HuH-7 (cell line): ENCODE results near the gene SLC25A26.

ENCODE experiments used
- DNase-seq: peaks from one replicate; pipeline ENCODE4 v3.0.0; 2011; ENCODE audit warnings: low spot score

The SLC25A26 gene

DNA sequence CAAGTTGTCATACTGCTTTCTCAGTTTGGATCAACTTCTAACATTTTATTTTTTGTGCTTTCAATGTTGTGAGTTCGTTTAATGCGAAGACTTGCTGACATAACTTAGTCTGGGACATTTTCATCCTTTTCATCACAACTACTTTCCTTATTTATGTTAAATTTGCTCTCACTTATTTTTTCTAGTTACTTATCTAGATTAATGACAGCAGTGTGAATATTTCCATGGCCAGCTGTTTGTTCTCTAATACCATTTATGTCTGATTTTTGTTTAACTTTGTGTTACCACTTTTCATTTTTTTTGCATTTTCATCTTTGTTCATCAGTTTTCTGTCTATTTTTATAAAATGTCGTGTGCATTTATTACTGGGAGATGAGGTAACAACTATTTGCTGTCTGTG is 6.2 kb downstream of the SLC25A26 start:
- no peak for DNase-seq

DNA sequence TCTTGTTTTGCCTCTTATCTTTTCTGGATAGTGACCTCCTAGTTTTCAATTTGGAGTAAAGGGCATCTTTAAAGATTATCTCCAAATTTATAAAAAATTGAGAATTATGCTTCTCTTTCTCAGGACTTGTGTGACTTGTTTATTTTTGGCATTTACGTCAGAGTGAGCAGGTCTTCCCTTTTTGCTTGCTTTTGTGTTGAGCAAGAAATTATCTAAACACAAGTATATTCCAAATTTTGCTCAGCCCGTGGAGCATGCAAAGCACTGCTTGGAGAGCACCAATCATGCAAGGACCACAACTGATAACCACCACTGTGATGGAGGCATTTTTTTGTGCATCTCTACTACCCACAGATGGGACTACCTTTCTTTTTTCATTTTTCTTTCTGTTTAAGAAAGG is 7.1 kb downstream of the SLC25A26 start:
- no peak for DNase-seq

DNA sequence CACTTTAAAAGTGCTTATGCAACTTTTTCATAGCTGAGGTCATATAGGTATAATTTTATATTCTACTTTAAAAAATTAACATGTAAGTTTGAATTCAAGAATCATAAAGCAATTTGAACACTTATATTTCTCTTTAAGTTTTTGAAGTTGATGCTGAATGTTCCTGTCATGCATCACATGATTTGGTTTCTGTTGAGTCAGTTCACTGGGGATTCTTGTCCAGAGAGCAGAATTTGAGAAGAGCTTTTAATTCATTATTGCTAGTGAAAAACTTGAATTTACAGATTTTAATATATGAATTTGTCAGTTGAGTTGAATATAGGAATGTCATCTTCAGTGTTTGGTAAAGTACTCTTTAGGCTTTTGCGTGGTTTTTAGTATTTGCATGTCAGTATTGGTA is 7.9 kb downstream of the SLC25A26 start:
- no peak for DNase-seq

DNA sequence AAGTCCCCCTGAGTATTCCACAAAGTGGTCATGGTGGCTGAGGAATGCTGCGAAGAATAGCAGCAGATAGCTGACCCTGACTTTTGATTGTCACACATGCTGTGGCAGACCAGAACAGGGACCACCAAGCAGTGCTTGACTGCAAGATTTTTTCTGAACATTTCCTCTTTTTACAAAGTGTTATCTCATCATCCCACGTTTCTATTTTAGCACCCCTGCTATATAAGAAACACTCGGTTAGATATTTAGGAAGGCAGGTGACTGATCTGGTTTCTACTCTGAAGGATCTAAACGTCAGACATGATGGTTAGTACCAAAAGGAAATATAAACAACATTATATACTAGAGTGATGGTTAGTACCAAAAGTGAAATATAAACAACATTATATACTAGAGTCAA is 9.1 kb downstream of the SLC25A26 start:
- no peak for DNase-seq

DNA sequence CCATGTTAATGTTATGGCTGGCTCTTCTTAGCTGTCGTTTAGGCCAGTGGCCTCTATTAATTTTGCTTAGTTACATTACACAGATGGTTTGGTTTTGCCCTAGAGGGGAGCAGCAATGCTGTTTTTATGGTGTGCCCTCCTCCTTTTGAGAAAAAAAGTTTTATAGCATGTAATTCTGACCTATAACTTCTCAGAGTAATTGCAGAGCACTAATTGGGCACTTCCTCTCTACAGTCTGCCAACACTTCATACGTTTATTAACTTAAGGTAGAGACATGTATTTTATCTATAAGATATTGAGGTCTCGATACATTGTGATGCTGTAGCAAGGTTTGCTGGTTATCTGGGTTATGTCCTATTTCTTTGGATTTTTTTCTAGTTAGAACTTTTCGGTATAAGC is 12.2 kb downstream of the SLC25A26 start:
- no peak for DNase-seq

DNA sequence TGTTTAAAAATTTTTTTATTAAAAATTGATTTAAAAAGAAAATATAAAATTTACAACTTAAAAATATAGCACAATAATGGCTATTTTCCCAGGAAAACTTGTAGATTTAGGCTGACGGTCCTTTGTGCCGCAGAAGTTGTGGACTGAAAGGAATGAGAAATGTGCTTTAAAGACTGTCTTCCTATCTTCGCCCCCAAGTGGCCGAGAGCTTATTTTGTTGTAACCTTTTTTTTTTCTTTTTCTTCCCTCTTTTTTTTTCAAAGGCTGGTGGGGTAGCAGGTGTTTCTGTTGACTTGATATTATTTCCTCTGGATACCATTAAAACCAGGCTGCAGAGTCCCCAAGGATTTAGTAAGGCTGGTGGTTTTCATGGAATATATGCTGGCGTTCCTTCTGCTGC is 15.5 kb downstream of the SLC25A26 start:
- DNase-seq: no peak

DNA sequence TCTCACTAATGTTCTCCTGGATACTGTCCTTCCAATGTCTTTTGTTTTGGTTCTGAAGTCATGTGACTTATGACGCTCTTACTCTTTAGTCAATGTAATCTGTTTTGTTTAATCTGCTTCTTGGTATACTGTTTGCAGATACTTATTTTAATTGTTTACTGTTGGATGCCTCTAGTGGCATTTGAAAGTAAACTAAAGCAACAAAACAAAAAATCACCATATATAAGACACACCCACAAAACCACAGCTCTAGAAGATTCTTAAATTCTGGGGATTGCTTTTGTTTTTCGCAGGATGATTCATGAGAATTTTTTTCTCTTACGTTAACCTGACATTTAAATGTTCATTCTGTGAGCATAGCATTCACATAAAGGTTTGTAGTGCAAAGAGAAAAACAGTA is 16.8 kb downstream of the SLC25A26 start:
- DNase-seq: no peak

DNA sequence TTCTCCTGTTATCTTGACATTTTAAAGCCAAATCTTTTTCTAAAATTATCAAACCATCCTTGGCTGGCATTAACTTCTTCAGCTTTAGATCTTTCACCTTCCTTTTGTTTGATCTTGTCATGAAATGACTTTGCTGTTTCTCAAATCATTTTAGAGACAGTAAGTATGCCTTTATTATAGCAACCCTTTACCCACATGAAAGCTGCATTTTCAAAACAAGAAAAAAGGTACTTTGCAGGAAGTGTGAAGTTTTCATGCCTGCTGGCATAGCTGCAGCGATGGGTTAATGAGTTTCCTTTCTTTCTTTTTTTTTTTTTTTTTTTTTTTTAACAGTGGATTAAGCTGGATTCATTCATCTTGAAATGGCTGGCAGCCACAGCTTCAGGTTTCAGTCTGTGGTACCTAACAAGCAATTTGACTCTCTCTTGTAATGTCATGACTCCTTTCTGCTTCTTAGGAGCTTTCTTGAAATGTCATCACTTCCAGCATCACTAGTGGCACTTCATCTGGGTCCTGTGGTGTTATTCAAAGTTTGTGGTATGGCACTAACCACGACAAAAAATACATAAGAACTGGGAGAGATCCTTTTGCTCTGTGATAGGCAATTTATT is 18.8 kb downstream of the SLC25A26 start:
- DNase-seq: no peak

DNA sequence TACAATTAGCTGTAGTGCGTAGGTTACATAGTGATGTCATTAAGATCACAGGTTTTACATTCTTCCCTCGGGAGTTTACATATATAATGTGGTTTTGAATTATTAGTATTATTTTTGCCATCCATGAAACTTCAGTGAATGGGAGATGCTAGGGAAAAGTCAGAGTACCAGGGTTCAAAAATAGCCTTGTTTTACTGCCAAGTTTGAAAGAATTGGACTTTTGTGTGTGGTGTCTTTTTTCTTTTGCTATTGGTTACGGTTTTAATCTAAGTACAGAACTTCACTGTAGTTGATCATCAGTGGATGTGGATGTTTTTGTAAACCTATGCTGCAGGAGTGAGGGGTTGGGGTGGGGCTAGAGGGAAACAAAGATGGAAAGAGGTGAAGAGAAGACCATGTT is 20.7 kb downstream of the SLC25A26 start:
- no peak for DNase-seq

DNA sequence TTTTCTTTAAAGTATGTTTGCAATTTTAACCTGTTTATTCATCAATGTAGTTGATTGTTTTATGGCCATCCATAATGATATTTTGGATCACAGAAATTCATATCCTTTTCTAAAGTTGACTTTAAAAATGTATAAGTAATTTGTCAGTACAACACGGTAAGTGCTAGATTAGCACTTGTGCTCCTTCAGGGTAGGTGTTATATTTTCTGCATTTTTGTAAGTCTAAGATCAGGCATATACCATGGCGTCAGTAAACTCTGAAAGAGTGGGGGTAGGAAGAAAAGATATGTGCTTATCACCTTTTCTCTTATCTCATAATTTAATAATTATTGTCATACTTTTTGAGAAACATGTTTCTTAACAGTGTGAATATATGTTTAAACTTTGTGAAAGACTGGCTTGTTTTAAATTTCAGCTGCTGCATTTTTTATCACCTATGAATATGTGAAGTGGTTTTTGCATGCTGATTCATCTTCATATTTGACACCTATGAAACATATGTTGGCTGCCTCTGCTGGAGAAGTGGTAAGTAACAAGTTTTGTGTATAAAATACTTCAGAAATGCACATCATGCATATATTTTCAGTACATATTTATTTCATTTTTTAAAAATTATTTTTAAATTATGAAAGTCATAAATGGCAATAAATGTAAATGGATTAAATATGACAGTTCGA is 22.1 kb downstream of the SLC25A26 start:
- DNase-seq: no peak

DNA sequence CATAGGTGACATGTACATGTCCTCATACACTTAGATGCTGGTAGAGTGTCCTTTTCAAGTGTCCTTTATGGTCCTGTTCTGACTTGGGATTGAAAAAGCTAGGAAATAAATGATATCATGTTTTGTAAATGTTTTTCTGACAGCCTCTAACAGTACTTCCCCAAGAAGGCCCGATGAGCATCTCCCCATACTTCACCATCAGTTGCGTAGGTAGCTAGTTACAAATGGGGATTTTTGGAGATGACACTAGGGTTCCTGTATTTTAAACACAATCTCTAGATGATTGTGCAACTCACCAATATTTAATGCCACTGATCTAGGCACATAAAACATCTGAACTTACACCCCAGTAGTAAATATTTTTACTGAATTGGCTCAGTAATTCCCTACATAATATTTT is 27.8 kb downstream of the SLC25A26 start:
- no peak for DNase-seq

DNA sequence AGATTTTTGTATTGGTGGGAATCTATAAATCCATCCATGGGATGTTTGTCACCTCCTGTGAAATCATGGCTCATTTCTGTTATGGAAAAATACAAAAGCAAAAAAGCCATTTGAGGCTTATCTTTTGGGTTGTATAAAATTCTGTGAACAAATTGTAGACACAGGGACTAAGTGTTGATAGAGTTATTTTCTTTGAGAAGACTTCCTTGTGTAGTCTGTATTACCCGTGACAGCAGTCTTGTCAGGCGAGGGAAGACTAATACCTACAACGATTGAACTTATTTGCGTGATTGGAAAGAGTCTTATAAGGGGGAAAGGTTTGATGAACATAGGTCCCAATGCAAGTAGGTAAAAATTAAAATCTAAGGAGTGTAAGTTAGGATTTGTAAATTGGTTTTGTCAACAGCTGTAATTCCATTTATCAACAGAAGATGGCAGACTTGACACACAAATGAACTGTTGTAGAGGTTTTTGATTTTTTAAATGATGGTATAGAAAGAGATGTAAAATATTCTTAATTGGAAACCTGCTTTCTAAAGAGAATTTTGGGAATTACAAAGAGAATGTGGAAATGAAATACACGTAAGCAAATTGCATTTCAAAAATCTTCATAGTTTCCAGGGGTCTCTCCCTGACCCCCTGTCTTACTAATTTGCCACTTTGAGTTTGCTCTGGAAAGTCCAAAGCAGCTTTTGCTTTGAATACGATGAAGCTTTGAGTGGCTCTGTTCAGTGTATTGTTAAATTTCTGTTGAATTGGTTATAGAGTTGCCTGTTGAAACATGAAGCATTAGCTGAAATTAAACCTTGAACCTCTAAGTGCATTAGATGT is 33.2 kb downstream of the SLC25A26 start:
- no peak for DNase-seq

DNA sequence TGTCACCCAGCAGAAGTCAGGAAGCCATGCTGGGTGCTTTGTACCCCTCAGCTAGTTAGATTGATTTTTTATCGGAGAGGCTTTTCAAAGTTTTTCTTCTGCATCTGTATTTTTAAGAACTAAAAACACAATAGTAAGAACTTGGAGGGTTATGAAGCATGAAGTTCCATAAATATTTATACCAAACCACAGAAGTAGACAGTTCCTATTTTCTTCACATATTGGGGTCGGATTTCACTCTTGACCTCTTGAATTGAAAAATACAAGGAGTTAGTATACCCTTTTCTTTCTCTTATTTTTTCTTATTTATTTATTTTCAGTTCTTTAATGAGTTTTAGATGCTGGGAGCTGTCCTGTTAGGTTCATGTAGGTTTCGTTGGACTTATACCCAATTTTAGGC is 35.1 kb downstream of the SLC25A26 start:
- DNase-seq: no peak

DNA sequence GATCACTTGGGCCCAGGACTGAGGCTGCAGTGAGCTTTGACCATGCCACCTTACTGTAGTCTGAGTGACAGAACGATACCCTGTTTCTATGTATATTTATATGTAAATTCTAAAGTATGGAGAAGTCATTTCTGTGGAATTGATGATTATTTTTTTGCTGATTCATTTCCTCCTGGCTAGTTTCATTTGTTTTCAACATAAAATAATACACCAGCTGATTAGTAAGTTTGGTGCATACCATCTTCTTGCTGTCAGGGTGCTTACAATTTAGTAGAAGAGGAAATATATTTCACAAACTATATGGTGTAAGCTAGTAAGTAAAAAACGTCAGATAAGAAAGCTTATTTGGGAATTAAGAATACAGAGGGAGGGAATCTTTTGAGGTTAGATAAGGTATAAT is 36.0 kb downstream of the SLC25A26 start:
- no peak for DNase-seq

DNA sequence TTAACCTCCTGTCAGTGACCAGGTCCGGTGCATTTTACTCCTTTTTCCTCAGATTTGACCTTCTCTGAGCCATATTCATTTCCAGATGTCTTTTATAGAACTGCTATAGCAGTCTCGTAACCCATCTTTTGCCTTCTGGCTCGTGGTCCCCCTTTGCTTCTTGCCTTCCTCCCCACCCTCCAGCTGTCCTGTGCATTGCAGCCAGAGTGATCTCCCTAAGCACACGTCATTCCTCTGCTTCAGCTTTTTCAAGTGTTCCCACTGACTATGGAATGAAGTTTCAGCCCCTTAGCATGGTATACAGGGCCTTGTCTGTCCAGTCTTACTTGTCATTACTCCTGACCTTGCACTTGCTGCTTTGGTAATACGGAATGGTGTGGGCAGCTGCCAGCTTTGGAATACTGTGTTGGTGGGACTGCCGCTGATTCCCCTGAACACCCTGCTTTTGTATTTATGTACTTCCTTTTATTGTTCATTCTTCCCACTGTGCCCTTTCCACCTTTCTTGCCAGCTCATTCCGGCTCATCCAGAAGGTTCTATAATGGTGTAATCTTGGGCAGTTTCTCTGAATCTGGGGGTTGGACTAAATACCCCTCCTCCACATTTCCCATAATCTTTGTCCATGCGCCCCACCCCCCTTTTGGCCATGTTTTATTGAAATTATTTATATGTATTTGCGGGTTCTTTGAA is 38.9 kb downstream of the SLC25A26 start:
- DNase-seq: no peak

DNA sequence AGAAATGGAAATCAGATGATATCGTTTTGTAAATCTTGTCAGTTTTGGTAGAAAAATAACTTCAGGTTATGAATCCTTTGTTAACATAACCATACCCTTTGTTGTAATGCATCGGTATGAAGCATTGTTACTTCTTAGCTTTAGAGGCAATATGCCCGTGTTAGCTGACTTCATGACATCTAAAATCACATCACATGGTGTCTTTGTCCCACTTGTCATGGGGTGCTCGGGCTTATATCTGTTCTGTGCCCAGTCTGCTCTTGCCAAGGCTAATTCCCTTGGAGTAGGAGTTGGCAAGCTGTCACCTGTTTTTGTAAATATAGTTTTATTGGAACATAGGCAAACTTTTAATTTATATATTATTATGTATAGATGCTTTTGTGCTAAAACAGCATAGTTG is 39.6 kb downstream of the SLC25A26 start:
- no peak for DNase-seq

DNA sequence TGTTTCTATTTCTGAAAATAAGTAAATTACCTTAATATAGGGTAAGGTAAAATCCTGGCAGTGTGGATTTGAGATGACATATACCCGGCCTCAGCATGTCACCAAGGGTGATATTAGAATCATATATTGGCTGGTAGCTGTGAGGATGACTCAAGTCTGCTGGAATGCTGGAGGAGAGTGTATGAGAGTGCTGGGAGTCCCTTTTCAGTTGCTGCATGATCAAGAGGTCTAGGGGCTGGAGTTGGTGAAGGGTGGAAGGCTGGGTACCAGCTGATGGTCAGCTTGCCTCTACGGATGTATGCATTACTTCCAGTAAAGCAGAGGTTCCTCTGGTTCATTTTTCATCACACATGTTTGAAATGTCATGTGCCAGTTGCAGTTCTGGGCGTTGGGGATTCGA is 40.6 kb downstream of the SLC25A26 start:
- no peak for DNase-seq

DNA sequence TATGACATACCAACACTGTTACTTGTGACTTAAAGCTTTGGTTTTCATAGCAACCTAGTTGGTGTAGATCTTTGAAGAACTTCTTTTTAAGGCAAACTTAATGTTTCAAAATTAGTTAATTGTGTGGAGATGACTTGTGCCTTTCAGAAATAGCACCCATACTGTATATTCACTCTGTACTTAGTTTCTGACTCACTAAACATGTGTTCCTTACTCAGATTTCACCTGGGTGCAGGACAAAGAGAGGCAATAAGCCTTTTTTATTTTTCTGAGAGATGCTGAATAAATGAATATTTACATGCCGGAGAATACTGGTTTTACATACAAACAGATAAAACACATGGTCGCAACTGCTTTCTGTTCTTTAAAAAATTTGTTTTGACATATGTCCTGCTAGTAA is 44.8 kb downstream of the SLC25A26 start:
- DNase-seq: no peak

DNA sequence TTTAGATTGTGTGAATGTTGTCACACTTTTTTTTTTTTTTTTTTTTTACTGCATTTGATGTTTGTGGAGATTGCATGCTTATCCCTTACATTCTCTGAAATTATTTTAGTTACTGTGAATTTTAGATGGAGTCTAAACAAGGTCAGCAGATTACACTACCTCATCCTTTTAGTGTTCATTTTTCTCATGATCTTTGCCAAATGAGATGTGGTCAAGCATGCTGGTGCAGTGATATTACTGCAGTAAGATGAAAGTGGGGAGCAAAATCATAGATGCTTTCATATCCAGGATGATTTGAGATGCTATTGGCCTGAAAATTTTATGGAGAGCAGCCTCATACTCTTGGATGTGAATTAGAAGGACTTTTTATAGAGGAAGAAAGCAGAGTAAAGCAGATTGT is 45.8 kb downstream of the SLC25A26 start:
- no peak for DNase-seq

DNA sequence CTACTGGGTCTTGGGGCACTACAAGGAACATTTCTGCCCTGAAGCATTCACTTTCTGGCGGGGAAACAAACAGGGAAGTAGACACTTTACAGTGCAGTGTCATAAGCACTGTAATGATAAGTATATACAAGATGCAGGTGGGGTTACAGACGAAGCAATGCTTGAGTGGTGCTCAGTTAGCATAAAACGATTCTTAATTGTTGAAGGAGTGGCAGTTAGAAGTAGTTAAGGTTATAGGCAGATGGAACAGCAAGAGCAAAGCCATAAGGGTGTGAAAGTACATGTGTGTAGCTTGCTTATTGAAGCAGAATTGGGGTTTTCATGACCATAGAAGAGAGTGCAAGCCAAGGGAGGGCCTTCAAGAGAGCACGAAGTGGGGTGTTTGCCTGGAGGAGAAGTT is 46.2 kb downstream of the SLC25A26 start:
- DNase-seq: no peak

DNA sequence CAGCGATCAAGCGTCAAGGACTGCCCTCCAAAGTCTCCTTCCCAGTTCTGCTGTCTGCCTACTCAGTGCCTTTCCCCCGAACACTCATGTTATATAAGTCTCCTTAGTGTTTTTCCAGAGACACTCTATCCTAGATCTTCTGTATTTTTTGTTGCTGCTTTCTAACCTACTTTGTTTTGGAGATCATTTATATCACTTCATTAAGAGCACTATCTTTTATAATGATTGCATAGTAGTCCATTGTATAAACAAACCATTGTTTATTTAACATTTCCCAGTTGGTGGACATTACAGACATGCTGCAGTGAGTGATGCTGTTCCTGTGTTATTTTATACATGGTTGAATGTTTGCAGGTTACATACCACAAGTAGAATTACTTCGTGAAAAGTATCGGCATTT is 47.1 kb downstream of the SLC25A26 start:
- no peak for DNase-seq

DNA sequence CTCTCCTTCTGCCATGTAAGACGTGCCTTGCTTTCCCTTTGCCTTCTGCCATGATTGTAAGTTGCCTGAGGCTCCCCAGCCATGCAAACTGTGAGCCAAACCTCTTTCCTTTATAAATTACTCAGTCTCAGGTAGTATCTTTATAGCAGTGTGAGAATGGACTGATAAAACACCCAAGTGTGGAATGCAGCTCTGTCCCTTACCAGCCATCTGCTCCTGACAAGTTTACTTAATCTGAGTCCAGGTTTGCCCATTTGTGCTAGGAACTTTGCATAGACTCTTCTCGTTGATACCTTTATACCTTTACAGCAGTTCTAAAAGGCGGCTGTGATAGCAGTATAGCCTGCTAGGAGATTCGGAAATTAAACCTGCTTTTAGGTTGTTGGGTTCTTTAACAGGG is 48.1 kb downstream of the SLC25A26 start:
- DNase-seq: no peak

DNA sequence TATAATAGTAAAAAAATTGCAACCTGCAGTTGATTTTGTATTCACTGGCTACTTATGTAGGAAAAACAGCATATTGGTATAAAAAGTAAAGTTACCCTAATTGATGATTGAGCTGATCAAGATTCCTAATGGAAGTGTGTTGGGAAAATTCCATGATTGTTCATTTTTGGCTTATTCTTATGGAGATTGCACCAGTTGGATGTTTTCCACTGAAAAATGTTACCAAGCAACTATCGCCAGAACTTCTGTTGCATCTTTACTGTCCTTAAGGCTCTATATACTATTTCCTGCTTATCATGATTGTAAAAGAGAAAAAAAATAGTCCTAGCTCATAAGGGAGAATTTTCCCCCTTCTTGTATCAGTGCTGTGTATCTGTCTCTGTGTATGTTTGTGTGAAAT is 48.6 kb downstream of the SLC25A26 start:
- DNase-seq: no peak
